ENCODE data around the gene RTF1. TPM values are rescaled to one million over a fixed set of nuclear protein-coding genes. Genes with fewer than 3 reads are reported as not detected.
A peak's percentile ranks its signal among the peaks of the same experiment; 100 is the strongest.

The RTF1 gene
- total RNA-seq, 1 experiment from 2014 or later, result 49.5 TPM

DNA sequence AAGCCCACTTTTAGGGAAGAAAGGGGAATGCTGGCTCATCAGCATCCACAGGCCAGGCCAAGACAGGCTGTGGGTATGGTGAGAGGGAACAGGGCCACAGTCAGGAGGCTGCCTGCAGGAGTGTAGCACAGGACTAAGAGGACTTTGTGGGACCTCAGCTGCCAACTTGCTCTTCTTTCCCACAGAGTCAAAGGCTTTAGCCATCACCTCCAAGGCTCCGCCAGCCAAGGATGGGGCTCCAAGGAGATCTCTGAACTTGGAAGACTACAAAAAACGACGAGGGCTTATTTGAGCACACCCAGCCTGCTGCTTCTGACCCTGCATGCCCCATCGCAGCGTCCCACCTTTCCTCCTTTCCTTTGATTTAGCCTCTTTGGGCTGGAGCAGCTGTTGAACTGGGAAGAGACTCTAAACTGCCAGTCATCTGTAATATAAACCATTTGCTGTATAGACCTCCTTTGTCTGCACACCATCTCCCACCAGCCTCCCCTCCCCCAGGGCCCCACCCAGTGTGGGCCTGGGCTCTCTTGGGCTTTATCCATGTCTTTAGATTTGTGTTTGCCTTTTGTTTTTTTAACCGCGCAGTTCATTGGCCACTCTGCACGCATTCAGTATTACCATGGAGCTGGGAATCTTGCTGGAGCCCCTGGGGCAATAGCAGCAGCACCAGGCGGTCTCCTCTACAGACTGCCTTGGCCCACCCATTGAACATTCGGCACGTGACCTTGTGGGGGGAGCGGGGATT, 63.7 kb downstream of the RTF1 start:
- no peak overlapping the region for H2BK20ac ChIP-seq (ENCODE audit: low read depth, low read length, poor library complexity, severe bottlenecking)
- H4K20me1 ChIP-seq (ENCODE audit: control insufficient read depth, insufficient read depth, insufficient read length), result no peaks in the 10 kb centered on the region
- no peaks in the 10 kb centered on the region for H3K23me2 ChIP-seq (ENCODE audit: insufficient read length, low read depth, low read length, poor library complexity, severe bottlenecking)
- Mint-ChIP-seq H3K4me3 (no peak overlapping the region), H3K9me3 (no peaks in the 10 kb centered on the region), H3K27me3 (ENCODE audit: low read depth) (no peaks in the 10 kb centered on the region), H3K27ac (peak overlapping the region in 1 of 3 experiments; percentile 53; a peak in 1 of 7 replicates), H3K36me3 (ENCODE audit: insufficient read depth in 1 of 3, low read depth in 3 of 3) (peaks cover 46 to 73% (median 60%) of the 10 kb centered on the region in 3 experiments; a peak in 6 of 7 replicates), H3K4me1 (no peaks in the 10 kb centered on the region)
- no peak overlapping the region for H3K23ac ChIP-seq (ENCODE audit: insufficient read length, low read depth, low read length)
- no CpG with 5 or more reads among the region's 12 CpGs for WGBS (ENCODE audit: extremely low coverage, insufficient read length, low lambda C conversion rate)
- no peak overlapping the region for H3K9ac ChIP-seq (ENCODE audit: extremely low read depth, insufficient read length, low read length)
- TF ChIP-seq, protein P1, sequence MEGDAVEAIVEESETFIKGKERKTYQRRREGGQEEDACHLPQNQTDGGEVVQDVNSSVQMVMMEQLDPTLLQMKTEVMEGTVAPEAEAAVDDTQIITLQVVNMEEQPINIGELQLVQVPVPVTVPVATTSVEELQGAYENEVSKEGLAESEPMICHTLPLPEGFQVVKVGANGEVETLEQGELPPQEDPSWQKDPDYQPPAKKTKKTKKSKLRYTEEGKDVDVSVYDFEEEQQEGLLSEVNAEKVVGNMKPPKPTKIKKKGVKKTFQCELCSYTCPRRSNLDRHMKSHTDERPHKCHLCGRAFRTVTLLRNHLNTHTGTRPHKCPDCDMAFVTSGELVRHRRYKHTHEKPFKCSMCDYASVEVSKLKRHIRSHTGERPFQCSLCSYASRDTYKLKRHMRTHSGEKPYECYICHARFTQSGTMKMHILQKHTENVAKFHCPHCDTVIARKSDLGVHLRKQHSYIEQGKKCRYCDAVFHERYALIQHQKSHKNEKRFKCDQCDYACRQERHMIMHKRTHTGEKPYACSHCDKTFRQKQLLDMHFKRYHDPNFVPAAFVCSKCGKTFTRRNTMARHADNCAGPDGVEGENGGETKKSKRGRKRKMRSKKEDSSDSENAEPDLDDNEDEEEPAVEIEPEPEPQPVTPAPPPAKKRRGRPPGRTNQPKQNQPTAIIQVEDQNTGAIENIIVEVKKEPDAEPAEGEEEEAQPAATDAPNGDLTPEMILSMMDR (conservative IDR thresholded peaks at IDR 0.05), result no peak
- H2AK5ac ChIP-seq (ENCODE audit: insufficient read length, low read length), result no peak overlapping the region
- H3K4me2 ChIP-seq (ENCODE audit: insufficient read depth, insufficient read length, low read length), result no peak overlapping the region
- H3K4ac ChIP-seq (ENCODE audit: low read depth, low read length), result no peak overlapping the region
- no peak overlapping the region for H4K5ac ChIP-seq (ENCODE audit: insufficient read length, low read depth, low read length)
- no peak overlapping the region for H3K18ac ChIP-seq (ENCODE audit: insufficient read length, low read depth, low read length)
- DNase-seq, result no peak
- H3K79me1 ChIP-seq (ENCODE audit: insufficient read depth, low read depth, low read length, poor library complexity, severe bottlenecking), result no peaks in the 10 kb centered on the region
- no peak overlapping the region for H2BK12ac ChIP-seq (ENCODE audit: insufficient read length, low read depth, low read length)
- H2BK120ac ChIP-seq (ENCODE audit: low read depth, low read length, poor library complexity, severe bottlenecking), result no peak overlapping the region
- no peak overlapping the region for H3K27ac ChIP-seq (ENCODE audit: insufficient read length, low read depth, low read length)
- no peaks in the 10 kb centered on the region for H3K79me2 ChIP-seq (ENCODE audit: insufficient read depth, low read length)
- H3K27me3 ChIP-seq (ENCODE audit: insufficient read depth, low read length), result no peaks in the 10 kb centered on the region
- no peak overlapping the region for H4K91ac ChIP-seq (ENCODE audit: insufficient read length, low read depth, low read length)
- H3K4me1 ChIP-seq (ENCODE audit: insufficient read depth, low read length), result no peaks in the 10 kb centered on the region
- H2AFZ ChIP-seq (ENCODE audit: low read length), result no peak overlapping the region
- no peaks in the 10 kb centered on the region for H3K9me3 ChIP-seq (ENCODE audit: control insufficient read depth, low read depth, low read length)
- H4K8ac ChIP-seq (replicated peaks; ENCODE audit: insufficient read length, low read depth, low read length), result no peak overlapping the region
- H2BK15ac ChIP-seq (ENCODE audit: low read depth, low read length), result no peak overlapping the region
- no peak overlapping the region for H3K56ac ChIP-seq (ENCODE audit: insufficient read length, low read depth, low read length)
- H2BK5ac ChIP-seq (ENCODE audit: insufficient read length, low read length), result no peak overlapping the region
- H3K14ac ChIP-seq (ENCODE audit: insufficient read depth, low read length), result no peak overlapping the region
- H3T11ph ChIP-seq (ENCODE audit: low read length), result no peak overlapping the region
